HG03521 (cell line): Measurements from ENCODE around the gene KCNG3.
A peak's percentile ranks its signal among the peaks of the same experiment; 100 is the strongest.

ENCODE experiments used
- ATAC-seq: cut with Tn5 transposase; IDR thresholded peaks from one replicate; pipeline ENCODE4 v1.9.1; 2021; ENCODE audit warnings: mild to moderate bottlenecking, moderate library complexity; ENCODE audit not compliant: unreplicated experiment

Gene KCNG3, protein sequence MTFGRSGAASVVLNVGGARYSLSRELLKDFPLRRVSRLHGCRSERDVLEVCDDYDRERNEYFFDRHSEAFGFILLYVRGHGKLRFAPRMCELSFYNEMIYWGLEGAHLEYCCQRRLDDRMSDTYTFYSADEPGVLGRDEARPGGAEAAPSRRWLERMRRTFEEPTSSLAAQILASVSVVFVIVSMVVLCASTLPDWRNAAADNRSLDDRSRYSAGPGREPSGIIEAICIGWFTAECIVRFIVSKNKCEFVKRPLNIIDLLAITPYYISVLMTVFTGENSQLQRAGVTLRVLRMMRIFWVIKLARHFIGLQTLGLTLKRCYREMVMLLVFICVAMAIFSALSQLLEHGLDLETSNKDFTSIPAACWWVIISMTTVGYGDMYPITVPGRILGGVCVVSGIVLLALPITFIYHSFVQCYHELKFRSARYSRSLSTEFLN

DNA sequence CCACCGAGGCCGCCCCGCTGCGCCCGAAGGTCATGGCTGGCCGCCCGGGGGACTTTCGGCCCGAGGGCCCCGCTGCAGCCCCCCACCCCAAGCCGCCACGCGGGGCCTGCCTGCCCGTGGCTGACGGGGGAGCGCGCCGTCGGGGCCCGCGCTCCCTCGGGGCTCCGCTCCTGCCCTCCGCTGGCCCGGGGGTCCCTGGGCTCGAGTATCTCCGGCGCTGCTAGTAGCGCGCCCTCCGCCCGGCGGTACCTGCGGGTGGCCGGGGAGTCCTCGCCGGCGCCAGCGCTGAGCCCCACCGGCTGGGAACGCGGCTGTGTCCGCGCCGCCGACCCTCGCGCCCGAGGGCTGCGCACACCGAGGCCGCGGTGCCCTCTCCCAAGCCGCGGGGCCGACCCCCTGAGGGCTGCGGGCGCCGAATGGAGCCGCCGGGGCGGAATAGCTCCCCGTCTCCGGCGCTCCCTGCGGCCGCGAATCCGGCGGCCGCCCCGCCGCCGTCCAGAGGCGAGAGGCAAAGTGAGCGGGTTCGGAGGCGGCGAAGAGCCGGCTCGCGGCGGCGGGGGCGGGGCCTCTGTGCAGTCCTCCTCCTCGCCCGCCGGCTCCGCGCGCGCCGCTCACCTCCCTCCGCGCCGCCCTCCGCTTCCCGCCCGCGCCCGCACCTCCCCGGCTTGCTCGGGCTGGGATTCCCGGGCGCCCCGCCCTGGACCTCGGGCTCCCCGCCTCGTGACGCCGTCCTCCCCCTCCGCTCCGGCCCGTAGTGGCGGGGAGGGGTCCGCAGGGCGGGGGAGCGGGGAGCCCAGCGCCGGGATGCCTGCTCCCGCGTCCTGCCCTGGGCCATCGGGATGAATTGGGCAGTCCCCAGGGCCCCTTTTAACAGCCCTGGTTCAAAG, at the start of gene KCNG3:
Gene KCNG3, minus strand, starts transcription at position 515 of the 887 bp plus-strand sequence. Its CDS starts 481 bp downstream, at position 34.
- peak; percentile 51 for ATAC-seq

DNA sequence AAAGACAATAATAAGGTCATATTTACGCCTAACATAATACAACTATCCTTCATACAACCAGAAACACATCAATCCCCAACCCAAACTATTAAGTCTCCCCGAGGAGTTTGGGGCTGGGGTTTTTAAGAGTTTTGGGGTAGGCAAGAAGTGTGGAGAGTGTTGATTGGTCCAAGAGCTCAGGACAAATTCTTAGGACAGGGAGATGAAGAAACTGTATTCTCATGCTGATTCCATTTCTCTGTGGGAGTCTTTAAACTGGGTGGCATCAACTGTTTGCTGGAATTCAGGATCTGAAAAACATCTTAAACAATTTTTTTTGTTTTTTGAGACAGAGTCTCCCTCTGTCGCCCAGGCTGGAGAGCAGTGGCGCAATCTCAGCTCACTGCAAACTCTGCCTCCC, 49.1 kb upstream of the KCNG3 start:
- ATAC-seq, result no peak

DNA sequence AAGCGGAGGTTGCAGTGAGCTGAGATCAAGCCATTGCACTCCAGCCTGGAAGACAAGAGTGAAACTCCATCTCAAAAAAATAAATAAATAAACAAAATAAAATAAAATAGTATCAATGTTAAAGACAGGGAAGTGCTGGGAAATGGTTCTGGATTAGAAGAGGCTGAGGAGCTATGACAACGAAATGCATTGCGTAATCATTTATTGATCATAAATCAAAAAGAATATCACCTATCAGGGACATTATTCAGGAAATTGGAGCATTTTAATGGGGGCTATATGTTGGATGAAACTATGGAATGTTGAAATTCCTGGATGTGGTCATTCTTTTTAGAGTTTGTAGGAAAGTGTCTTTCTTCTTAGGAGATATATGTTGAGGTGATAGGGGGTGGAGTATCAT, 43.7 kb upstream of the KCNG3 start:
- ATAC-seq, result no peak

DNA sequence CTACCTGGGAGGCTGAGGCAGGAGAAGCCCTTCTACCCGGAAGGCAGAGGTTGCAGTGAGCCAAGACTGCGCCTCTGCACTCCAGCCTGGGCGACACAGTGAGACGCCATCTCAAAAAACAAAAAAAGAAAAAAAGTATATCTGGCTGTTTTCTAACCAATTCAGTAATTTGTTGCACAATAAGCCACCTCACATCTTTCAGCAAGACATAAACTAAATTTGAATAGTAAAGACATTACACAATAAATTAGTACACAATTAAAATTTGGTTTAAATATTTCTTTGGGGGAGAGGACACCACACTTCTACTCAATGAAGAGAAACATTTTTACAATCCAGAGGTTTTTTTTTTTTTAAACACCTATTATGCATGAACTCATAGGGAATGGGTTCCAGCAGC, 38.6 kb upstream of the KCNG3 start:
- no peak for ATAC-seq

DNA sequence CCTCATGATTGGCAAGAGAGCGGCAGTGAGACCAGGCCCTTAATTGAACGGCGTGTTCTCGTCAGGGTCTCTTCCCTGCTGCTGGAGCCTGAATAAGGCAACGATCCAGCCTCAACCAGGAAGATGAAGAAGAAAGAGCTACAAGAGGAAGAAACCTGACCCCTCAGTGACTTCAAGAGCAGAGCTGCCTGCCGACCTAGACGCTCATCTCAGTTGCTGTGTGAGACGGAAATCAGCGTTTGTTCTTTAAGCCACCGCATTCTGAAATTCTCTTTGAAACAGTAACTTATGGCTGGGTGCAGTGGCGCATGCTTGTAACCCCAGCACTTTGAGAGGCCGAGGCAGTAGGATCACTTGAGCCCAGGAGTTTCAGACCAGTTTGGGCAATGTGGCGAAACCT, 29.6 kb upstream of the KCNG3 start:
- no peak for ATAC-seq

DNA sequence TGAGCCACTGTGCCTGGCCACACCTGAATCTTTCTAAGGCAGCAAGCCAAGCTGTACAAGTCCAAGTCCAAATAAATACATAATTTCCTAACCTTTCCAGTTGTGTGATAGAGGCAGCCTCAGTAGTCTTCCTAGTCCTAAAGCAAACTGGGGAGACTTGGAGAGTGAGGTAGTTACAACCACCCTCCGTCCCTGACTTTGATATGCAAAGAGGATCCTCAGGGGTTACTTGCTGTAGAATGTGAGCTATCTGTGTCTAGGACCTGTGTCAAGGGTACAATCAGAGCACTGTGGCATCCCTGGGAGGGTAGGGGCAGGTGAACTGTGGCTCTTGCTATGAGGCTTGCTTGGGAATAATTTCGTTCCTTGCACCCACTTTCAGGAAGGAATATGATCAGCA, 28.3 kb upstream of the KCNG3 start:
- ATAC-seq, result no peak

DNA sequence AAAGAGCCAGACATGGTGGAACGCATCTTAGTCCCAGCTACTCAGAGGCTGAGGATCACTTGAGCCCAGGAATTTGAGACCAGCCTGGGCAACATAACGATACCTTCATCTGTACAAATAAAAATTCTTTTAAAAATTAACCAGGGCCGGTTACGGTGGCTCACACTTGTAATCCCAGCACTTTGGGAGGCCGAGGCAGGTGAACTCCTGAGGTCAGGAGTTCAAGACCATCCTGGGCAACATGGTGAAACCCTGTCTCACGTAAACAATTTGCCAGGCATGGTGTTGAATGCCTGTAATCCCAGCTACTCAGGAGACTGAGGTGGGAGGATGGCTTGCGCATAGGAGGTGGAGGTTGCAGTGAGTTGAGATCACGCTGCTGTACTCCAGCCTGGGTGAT, 25.8 kb upstream of the KCNG3 start:
- ATAC-seq, result no peak

DNA sequence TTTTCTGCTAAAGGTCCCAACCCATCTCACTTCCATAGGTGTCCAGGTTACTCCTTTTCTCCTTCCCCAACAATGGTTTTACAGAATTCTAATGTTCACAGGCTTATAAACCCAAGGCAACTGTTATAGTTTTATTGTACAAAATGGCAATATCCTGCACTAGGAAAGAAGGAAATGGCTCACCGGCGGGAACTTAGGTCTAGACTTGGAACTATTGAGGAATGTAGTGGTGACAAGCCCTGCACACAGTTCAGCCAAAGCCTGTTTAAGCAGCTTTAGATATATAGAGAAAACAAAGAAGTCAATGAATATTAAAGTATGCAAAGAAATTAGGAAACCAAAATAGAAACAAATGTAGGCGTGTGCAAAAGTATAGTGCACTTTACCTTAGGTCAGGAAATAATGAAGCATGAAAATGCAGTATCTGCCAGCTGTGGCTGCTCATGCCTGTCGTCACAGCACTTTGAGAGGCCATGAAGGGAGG, 22.7 kb upstream of the KCNG3 start:
- ATAC-seq, result no peak

DNA sequence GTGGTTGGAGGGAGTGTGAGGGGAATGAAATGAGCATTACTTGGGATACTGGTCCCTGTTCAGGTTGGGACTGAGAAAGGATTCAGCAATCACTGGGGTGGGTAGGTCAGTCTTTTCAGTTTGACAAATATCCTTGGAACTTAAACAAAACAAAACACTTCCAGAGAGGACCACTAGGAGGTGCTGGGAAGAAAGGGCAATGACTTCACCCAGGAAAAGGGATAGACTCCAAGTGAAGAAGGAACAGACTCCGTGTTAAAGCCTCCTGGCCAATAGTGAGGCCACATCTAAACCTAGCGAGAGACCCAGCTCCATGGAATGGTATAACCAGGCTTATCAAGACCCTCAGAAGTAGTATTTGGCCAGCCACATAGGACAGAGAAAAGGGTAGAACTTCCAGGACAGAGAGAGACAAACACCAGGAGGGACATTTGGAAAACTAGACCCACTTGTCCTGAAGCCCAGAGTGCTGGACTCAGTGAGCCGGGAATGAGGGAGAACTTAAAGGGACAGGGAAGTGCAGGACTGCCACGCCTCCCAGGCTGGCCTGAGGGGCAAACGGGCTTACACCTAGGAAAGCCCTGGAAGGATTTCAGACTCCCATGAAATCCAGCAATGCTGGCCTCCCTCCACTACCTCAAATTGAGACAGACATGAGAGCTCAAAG, 19.6 kb upstream of the KCNG3 start:
- no peak for ATAC-seq

DNA sequence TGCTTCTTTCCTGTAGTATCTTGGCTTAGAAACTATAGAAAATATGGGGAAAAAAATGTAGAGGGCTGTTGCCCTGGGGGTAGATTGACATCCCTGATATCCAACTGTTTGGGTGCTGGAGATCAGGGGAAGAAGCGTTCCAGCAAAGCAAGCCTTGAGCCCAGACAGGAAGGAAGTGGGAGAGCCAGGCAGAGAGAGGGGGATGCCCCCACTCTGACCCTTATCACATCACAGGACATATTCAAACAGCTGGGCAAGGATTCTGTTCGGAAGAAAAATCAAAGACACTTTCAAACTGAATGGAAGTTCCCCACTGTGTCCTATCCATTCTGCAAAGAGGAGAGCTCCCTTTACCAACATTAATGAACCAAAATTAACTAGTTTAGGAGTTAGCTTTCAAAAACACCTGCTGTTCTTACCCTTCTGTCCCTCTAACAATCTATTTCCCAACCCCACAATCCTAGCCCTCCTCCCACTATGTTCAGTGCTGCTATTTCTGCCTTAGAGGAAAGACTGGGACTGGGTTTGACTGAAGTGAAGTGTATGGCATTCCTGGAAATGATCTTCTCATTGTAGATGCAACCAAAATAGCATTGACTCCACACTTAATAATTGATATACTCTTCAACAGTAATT, 16.9 kb upstream of the KCNG3 start:
- ATAC-seq, result no peak

DNA sequence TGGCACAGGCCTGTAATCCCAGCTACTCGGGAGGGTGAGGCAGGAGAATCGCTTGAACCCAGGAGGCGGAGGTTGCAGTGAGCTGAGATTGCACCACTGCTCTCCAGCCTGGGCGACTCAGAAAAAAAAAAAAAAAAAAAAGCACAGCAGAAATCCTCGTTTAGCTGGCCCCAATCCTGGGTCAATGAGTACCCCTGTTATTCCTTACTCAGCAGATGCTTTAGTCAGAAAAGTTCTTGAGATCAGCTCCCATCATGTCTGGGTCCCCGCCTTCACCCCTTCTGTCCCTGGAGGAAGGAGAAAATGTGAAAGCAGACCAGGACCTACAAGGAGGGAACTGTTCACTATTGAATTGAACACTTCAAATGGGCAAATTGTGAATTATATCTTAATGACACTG, 16.4 kb upstream of the KCNG3 start:
- ATAC-seq, result no peak

DNA sequence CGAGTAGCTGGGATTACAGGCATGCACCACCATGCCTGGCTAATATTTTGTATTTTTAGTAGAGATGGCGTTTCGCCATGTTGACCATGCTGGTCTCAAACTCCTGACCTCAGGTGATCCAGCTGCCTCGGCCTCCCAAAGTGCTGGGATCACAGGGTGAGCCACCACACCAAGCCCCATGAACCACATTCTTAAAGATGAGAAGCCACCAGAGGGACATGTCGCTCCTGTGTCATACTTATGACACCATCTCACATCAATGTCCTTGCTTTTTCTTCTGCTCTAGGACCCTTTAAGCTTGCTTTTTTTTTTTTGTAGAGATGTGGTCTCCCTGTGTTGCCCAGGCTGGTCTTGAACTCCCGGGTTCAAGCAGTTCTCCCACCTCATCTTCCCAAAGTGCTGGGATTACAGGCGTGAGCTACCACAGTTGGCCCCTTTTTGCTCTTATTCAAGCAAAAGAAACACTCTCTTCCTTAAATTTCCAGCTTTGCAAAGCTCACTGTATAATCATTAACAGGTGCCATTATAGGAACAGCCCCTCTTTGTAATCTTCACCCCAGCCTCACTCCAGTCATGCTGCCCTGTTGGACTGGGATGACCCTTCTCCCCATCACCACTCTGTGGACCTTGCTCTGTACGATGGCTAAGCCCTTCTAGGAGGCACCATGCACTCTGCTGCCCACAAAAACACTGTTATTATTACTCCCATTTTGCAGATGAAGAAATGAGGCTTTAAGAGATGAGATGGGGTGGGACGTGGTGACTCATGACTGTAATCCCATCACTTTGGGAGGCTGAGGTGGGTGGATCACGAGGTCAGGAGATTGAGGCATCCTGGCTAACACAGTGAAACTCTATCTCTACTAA, 10.8 kb upstream of the KCNG3 start:
- no peak for ATAC-seq

DNA sequence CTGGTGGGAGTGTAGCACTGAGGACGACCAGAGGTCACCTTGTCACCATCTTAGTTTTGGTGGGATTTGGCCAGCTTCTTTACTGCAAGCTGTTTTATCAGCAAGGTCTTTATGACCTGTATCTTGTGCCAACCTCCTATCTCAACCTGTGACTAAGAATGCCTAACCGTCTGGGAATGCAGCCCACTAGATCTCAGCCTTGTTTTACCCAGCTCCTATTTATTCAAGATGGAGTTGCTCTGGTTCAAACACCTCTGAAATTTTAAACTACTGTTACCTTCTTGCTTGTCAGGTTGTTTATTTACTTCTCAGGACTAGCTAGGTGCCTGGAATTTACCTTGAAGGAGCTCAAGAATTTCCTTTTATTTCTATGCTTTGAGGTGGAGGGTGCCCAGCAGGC, 9.5 kb upstream of the KCNG3 start:
- no peak for ATAC-seq

DNA sequence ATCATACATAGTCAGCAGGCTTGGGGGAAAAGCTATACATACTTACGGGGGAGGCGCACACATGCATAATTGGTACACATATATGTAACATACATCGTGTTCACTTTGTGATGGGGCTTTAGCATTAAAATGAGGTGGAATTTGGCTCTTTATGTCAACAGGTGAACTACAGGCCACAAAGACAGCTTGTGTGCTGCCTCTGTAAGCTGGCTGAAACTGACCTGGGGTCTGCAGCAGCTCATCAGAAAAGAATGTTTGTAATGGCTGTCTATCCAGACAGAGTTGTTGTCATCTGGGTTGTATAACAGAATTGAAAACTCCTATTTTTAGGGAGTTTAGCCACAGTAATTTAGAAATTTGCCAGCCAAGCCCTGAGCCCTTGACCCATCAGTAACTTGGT, 4.7 kb upstream of the KCNG3 start:
- no peak for ATAC-seq

DNA sequence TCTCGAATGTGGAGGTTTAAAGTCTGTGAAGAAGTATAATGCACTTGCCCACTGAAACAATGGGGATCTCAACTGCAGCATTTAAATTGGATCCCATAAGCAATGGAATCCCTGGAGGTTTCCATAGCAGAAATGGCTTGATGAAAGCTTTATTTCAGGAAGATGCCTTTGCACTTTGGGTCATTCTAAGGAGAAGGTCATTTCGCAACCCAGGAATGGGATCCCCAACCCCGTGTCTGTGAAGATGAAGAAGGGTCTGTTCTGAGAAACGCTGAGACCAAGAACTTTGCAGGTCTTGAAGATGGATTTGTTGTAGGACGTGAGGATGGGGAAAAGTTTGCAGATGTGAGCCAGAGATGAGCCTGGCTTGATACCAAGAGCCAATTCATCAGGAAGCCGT, 1.8 kb upstream of the KCNG3 start:
- ATAC-seq, result no peak

DNA sequence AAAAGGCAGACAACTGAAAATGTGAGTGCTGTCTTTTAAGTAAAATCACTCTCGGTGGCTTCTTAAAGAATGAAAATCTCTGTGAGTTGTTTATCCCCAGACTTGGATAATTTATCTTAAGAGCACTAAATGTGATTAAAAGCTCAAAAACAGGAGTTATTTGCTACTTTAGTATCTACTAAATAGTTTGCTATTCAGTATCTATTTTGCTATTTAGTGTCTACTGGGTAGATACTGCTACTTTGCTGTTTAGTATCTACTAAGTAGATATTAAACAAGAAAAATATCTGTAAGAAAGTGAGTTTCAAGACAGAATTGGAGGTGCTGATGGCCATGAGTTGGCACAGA, 1.4 kb upstream of the KCNG3 start:
- ATAC-seq, result no peak

DNA sequence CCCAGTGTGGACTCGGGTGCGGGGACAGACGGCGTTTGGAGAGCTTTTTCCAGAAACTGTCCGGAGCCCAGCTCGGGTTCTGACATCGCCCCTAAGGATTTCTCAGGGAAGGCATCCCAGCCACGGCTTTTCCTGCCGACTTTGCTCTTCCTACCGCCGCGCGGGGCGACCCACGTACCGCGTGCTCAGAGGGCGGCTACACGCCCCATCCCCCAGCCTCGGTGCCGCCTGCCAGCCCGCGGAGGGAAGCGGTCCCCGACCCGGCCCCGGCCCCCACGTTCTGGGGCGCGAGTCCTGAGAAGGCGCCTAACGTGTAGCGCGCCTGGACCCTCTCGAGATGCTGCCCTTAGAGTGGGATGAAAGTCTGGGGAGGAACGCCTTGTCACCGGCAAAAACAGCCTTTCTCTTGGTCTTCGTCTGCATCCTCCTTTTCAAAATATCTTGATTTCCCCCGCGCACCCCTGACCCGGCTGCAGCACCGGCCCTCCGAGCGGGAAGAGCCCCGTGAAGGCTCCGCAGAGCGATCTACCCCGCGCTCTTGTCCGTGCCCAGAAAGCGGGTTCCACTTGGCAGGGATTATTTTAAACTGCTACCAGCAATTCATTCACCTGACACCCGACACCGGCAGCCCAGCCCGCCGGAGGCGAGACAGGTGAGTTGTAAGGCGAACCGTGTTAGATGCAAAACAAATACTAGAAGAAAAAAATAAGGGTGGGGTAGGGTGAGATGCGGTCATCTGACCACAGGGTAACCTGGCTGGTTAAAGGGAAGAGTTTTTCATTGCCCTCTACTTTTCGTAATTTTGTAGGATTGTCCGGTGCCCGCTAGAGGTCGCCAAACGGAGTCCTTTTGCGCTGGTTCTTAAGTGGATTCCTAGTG, 812 bp upstream of the KCNG3 start:
- peak; percentile 51 for ATAC-seq

DNA sequence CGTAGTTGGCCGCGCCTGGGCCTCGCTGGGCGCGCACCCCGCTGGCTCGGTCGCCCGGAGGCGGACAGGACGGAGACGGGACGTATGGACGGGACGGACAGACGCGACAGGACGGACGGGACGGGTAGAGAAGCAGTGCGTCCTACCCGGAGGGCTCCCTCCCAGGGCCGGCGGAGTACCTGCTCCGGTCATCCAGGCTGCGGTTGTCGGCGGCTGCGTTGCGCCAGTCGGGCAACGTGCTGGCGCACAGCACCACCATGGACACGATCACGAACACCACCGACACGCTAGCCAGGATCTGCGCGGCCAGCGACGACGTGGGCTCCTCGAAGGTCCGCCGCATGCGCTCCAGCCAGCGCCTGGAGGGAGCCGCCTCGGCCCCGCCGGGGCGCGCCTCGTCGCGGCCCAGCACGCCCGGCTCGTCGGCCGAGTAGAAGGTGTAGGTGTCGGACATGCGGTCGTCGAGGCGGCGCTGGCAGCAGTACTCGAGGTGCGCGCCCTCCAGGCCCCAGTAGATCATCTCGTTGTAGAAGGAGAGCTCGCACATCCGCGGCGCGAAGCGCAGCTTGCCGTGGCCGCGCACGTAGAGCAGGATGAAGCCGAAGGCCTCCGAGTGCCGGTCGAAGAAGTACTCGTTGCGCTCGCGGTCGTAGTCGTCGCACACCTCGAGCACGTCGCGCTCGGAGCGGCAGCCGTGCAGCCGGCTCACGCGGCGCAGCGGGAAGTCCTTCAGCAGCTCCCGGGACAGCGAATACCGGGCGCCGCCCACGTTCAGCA, 903 bp downstream of the KCNG3 start:
- no peak for ATAC-seq
